HL-60 (cell line): ENCODE data around the gene ANKS3.

Source experiments
- DNase-seq, 2 experiments: peaks; one replicate each; pipeline ENCODE4 v3.0.0-alpha.2; 2010 to 2020; ENCODE audit warnings: low read depth in 1 of 2, low spot score in 1 of 2
- H3K27ac ChIP-seq: fragments of 250-450 bp; sonication (Bioruptor Pico); replicated peaks from 2 replicates; pipeline ENCODE4 v1.5.1; 2020; ENCODE audit warnings: mild to moderate bottlenecking, moderate library complexity
- H3K27me3 ChIP-seq: fragments of 250-450 bp; sonication (Bioruptor Pico); 2 replicates; pipeline ENCODE4 v1.5.1; 2021; ENCODE audit warnings: mild to moderate bottlenecking, moderate library complexity; ENCODE audit not compliant: insufficient read depth, poor library complexity, severe bottlenecking
- H3K4me3 ChIP-seq: replicated peaks from 2 replicates; pipeline ENCODE4 v1.5.1; 2011; ENCODE audit warnings: mild to moderate bottlenecking, control low read depth, low read length; ENCODE audit not compliant: insufficient read depth
- CTCF ChIP-seq: IDR thresholded peaks from one replicate; pipeline ENCODE4 v1.5.1; 2011; ENCODE audit warnings: low read length, control low read depth, inconsistent platforms; ENCODE audit not compliant: insufficient read depth
- GABPA ChIP-seq: IDR thresholded peaks from 2 replicates; pipeline ENCODE4 v1.6.1; 2012; ENCODE audit warnings: low read depth
- POLR2AphosphoS5 ChIP-seq: IDR thresholded peaks from 2 replicates; pipeline ENCODE4 v1.6.1; 2012; ENCODE audit warnings: low read depth
- REST ChIP-seq: IDR thresholded peaks from 2 replicates; pipeline ENCODE4 v1.6.1; 2012; ENCODE audit warnings: low read depth; ENCODE audit not compliant: insufficient replicate concordance
- SPI1 ChIP-seq: IDR thresholded peaks from 2 replicates; pipeline ENCODE4 v1.6.1; 2012; ENCODE audit warnings: low read depth, mild to moderate bottlenecking, borderline replicate concordance

ANKS3 gene

GRCh38 chr16:4656695-4657686 lies 77.1 kb downstream of the ANKS3 start:
- DNase-seq, result no peak
- H3K27me3 ChIP-seq, result no peaks in the 10 kb centered on the region
- no peak overlapping the region for H3K27ac ChIP-seq
- TF ChIP-seq SPI1 (no peak), REST (no peak), POLR2AphosphoS5 (no peak)
- no peak overlapping the region for H3K4me3 ChIP-seq

GRCh38 chr16:4656221-4656620 lies 77.8 kb downstream of the ANKS3 start:
- DNase-seq, result no peak
- no peaks in the 10 kb centered on the region for H3K27me3 ChIP-seq
- no peak overlapping the region for H3K27ac ChIP-seq
- TF ChIP-seq CTCF (no peak), SPI1 (no peak), GABPA (no peak), REST (no peak), POLR2AphosphoS5 (no peak)
- no peak overlapping the region for H3K4me3 ChIP-seq

GRCh38 chr16:4655801-4656200 lies 78.3 kb downstream of the ANKS3 start:
- Histone ChIP-seq H3K27ac (no peak overlapping the region), H3K27me3 (no peaks in the 10 kb centered on the region), H3K4me3 (no peak overlapping the region)
- no peak for TF ChIP-seq SPI1
- TF ChIP-seq GABPA, result no peak
- no peak for TF ChIP-seq CTCF
- no peak for TF ChIP-seq REST
- TF ChIP-seq POLR2AphosphoS5, result no peak
- DNase-seq, result no peak
